GM12864 (cell line): ENCODE measurements around the gene SCART1.

Experiments used
- DNase-seq: peaks from one replicate; pipeline ENCODE4 v3.0.0-alpha.2; 2011; ENCODE audit warnings: low read depth
- H3K4me3 ChIP-seq: 2 replicates; pipeline ENCODE4 v1.5.1; 2011; ENCODE audit warnings: mild to moderate bottlenecking, low read depth, low read length, control low read depth
- TF ChIP-seq, protein P1 (sequence below): IDR thresholded peaks from 2 replicates; pipeline ENCODE4 v1.5.1; 2011; ENCODE audit warnings: low read depth, mild to moderate bottlenecking, moderate library complexity, low read length, control low read depth, inconsistent platforms; ENCODE audit errors: missing control alignments

Gene SCART1

DNA sequence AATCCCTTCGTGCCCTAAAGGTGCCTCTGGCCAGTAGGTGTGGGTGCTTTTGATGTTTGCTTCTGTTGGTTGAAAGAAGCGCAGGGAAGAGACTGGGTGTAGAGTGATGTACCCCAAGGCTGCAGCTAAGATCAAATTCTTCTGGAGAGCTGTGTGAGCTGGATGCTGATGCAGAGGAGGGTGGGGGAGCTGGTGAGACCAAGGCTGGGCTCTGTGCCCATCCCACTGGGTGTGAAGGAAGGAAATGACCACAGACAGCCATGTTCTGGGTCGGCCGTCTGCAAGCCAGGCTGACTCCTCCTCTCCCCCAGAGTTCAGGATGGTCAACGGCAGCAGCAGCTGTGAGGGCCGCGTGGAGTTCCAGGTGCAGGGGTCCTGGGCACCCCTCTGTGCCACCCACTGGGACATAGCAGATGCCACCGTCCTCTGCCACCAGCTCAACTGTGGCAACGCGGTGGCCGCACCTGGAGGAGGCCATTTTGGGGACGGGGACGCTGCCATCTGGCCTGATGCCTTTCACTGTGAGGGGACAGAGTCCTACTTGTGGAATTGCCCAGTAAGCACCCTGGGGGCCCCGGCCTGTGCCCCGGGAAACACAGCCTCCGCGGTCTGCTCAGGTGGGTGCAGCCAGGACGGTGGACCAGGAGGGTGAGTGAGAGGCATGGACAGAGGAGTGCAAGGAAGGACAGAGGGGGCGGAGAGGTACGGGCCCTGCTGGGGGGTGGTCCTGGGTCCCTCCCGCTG lies 5.1 kb downstream of the SCART1 start:
- no peak overlapping the region for H3K4me3 ChIP-seq
- TF ChIP-seq, protein P1, sequence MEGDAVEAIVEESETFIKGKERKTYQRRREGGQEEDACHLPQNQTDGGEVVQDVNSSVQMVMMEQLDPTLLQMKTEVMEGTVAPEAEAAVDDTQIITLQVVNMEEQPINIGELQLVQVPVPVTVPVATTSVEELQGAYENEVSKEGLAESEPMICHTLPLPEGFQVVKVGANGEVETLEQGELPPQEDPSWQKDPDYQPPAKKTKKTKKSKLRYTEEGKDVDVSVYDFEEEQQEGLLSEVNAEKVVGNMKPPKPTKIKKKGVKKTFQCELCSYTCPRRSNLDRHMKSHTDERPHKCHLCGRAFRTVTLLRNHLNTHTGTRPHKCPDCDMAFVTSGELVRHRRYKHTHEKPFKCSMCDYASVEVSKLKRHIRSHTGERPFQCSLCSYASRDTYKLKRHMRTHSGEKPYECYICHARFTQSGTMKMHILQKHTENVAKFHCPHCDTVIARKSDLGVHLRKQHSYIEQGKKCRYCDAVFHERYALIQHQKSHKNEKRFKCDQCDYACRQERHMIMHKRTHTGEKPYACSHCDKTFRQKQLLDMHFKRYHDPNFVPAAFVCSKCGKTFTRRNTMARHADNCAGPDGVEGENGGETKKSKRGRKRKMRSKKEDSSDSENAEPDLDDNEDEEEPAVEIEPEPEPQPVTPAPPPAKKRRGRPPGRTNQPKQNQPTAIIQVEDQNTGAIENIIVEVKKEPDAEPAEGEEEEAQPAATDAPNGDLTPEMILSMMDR: no peak
- DNase-seq: no peak

DNA sequence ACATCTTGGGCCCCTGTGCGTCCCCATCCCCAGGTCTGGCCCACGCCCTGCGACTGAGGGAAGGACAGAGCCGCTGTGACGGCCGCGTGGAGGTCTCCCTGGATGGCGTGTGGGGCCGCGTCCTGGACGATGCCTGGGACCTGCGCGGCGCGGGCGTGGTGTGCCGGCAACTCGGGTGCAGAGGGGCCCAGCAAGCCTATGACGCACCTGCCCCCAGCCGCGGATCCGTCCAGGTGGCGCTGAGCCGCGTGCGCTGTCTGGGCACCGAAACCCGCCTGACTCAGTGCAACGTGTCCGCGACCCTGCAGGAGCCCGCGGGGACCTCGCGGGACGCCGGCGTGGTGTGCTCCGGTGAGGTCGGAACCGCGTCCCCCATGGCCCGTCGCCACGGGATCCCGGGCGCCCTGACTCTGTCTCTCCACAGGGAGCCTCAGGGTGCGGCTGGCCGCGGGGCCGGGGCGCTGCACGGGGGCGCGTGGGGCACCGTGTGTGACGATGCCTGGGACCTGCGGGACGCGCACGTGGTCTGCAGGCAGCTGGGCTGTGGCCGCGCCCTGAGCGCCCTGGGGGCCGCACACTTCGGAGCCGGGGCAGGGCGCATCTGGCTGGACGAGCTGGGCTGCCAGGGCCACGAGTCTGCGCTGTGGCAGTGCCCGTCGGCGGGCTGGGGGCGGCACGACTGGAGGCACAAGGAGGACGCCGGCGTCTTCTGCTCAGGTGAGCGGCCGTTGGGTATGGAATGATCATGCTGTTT lies 5.9 kb downstream of the SCART1 start:
- TF ChIP-seq, protein P1: no peak
- no peak for DNase-seq
- no peak overlapping the region for H3K4me3 ChIP-seq

DNA sequence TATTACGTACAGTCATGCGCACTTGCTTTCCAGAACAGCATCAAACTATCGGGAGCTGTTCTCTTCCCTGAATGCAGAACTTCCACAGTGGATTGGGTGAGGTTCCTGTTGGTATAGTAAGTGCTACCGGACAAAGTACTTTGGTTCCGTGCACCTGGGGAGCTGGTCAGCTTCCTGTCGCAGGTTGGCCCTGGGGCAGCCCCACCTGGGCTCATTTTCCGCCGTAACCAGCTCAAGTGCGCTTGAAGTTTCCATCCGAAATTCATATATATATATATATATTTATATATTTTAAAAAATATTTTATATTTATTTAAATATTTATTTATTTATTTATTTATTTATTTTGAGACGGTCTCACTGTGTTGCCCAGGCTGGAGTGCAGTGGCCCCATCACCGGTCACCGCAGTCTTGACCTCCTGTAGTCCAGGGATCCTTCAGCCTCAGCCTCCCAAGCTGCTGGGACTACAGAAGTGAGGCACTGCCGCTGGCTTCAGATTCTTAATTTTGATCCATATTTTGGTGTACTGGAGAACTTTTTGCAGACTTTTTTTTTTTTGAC lies 6.5 kb downstream of the SCART1 start:
- TF ChIP-seq, protein P1: no peak
- DNase-seq: no peak
- no peak overlapping the region for H3K4me3 ChIP-seq

GRCh38 chr10:133461027-133461426 lies 7.3 kb downstream of the SCART1 start:
- DNase-seq: no peak
- TF ChIP-seq, protein P1: no peak
- no peak overlapping the region for H3K4me3 ChIP-seq

DNA sequence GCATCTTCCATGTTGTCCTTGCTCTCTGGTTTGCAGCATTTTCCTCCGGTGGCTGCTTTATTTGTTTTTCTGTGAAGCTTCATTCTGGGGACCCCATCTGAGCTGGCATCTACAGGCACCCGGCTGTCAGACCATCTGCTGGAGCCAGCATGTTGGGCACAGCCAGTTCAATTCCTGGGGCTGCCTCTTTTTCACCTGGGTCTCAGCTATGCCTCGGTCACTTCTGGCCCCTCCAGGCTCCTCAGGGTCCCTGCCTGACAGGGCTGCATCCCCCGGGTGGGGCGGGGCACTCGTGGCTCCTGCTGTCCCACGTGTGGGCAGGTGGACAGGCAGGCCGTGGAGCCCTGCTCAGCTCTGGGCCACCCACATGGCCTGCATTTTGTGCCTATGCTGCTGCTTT lies 8.1 kb downstream of the SCART1 start:
- TF ChIP-seq, protein P1: no peak
- no peak for DNase-seq
- no peak overlapping the region for H3K4me3 ChIP-seq

GRCh38 chr10:133462512-133463305 lies 9.0 kb downstream of the SCART1 start:
- DNase-seq: no peak
- TF ChIP-seq, protein P1: no peak
- no peak overlapping the region for H3K4me3 ChIP-seq
